Body of pancreas (tissue), 4 donors: Measurements from ENCODE around the gene TMEM117. TPM values are rescaled to one million over a fixed set of nuclear protein-coding genes. Genes with fewer than 3 reads are reported as not detected.

Experiments used
- ATAC-seq: fragments of 150-250 bp; one replicate; pipeline ENCODE4 v1.9.1; 2016
- DNase-seq, 4 donors: peaks; one replicate each; pipeline ENCODE4 v3.0.0-alpha.2; 2019
- H3K27ac ChIP-seq, 4 donors: fragments of 200-600 bp; sonication (generic); 1 replicate in 3 of 4; 2 replicates in 1 of 4; pipeline versions ENCODE4 v1.5.1 to v1.6.1; 2016 to 2019; ENCODE audit warnings: mild to moderate bottlenecking in 1 of 4, mixed read lengths in 1 of 4, moderate library complexity in 1 of 4
- H3K27me3 ChIP-seq, 2 donors: fragments of 200-600 bp; sonication (generic); one replicate each; pipeline ENCODE4 v1.6.0; 2016; ENCODE audit warnings: mild to moderate bottlenecking in 1 of 2
- H3K36me3 ChIP-seq, 2 donors: fragments of 200-600 bp; sonication (generic); replicated peaks in 1 of 2; 2 replicates each; pipeline ENCODE4 v1.5.1; 2016; ENCODE audit warnings: low read depth in 2 of 2; ENCODE audit not compliant: insufficient read depth in 1 of 2
- H3K4me1 ChIP-seq: fragments of 200-600 bp; sonication (generic); one replicate; pipeline ENCODE4 v1.6.0; 2016
- H3K4me3 ChIP-seq, 2 donors: fragments of 200-600 bp; sonication (generic); 1 replicate in 1 of 2; 2 replicates in 1 of 2; pipeline ENCODE4 v1.5.1; 2016 to 2019
- H3K9me3 ChIP-seq, 3 donors: fragments of 200-600 bp; sonication (generic); 1 replicate in 2 of 3; 2 replicates in 1 of 3; pipeline ENCODE4 v1.5.1; 2016
- CTCF ChIP-seq, 7 experiments: fragments of 450-650 bp in 4 of 7; fragments of 200-600 bp in 3 of 7; sonication (generic) in 3 of 7; IDR thresholded peaks; one replicate each; pipeline ENCODE4 v1.5.1; 2016 to 2019; ENCODE audit warnings: antibody characterized with exemption in 7 of 7
- POLR2A ChIP-seq, 3 donors: fragments of 450-650 bp; IDR thresholded peaks; one replicate each; pipeline ENCODE4 v1.6.1; 2016; ENCODE audit warnings: antibody characterized with exemption in 3 of 3, mild to moderate bottlenecking in 2 of 3
- WGBS, 2 donors: methylation state at CpG; one replicate each; pipeline ENCODE4 v1.1.5; 2017; 5-methylcytosine and 5-hydroxymethylcytosine counted together
- intact Hi-C: fragments of 100-400 bp; cut with DNase I; formaldehyde crosslinking; loops from one replicate; pipeline ENCODE4 v1.15.1; 2023
- total RNA-seq, 2 donors: library from RNA; depleted of rRNA; stranded (reverse); fragments of >200 nt; gene quantifications; one replicate each; pipeline ENCODE4 v1.1.0, GENCODE V29; 2016

Gene TMEM117
- total RNA-seq, 2 donors from 2014 or later = 19.2 to 23.4 TPM

- Histone ChIP-seq H3K4me3 (no peak overlapping the region), H3K27ac (no peak overlapping the region), H3K9me3 (peaks cover 0 to 4% (median 0%) of the 10 kb centered on the region in 3 donors), H3K36me3 (no peaks in the 10 kb centered on the region), H3K4me1 (no peaks in the 10 kb centered on the region), H3K27me3 (no peaks in the 10 kb centered on the region)
- DNase-seq (no peak), ATAC-seq (no peak)
- intact Hi-C loops = no loop called here
- TF ChIP-seq POLR2A (IDR thresholded peaks at IDR 0.05) = no peak
- no peak for TF ChIP-seq CTCF (IDR thresholded peaks at IDR 0.05)
Measured at GRCh38 chr12:44003721-44004120, 167.8 kb downstream of the TMEM117 start.

GRCh38 chr12:44015333-44015941 is 179.6 kb downstream of the TMEM117 start:
- ATAC-seq (peak; percentile 55), DNase-seq (no peak)
- no peaks in the 10 kb centered on the region for H3K9me3 ChIP-seq
- intact Hi-C loops = no loop called here
- 0% methylated on average over 3 of the region's 3 CpGs for WGBS, 2 donors
- no peaks in the 10 kb centered on the region for H3K36me3 ChIP-seq
- no peak overlapping the region for H3K4me3 ChIP-seq
- no peaks in the 10 kb centered on the region for H3K4me1 ChIP-seq
- no peak overlapping the region for H3K27ac ChIP-seq
- no peaks in the 10 kb centered on the region for H3K27me3 ChIP-seq
- TF ChIP-seq POLR2A (IDR thresholded peaks at IDR 0.05) (no peak), CTCF (IDR thresholded peaks at IDR 0.05) (peak in 6 of 7 experiments; percentile 41 to 66 (median 52))

- no peak for ATAC-seq
- H3K27me3 ChIP-seq = no peaks in the 10 kb centered on the region
- TF ChIP-seq POLR2A (IDR thresholded peaks at IDR 0.05) (no peak), CTCF (IDR thresholded peaks at IDR 0.05) (no peak)
- no peak for DNase-seq
- H3K27ac ChIP-seq = no peak overlapping the region
- intact Hi-C loops = no loop called here
- no peaks in the 10 kb centered on the region for H3K9me3 ChIP-seq
- H3K4me3 ChIP-seq = no peak overlapping the region
- no peaks in the 10 kb centered on the region for H3K4me1 ChIP-seq
- H3K36me3 ChIP-seq = no peaks in the 10 kb centered on the region
Measured at GRCh38 chr12:44017216-44017615, 181.3 kb downstream of the TMEM117 start.

- ATAC-seq (no peak), DNase-seq (no peak)
- TF ChIP-seq POLR2A (IDR thresholded peaks at IDR 0.05) = no peak
- no peak for TF ChIP-seq CTCF (IDR thresholded peaks at IDR 0.05)
- Histone ChIP-seq H3K4me1 (no peaks in the 10 kb centered on the region), H3K36me3 (no peaks in the 10 kb centered on the region), H3K27me3 (no peaks in the 10 kb centered on the region), H3K4me3 (no peak overlapping the region), H3K9me3 (no peaks in the 10 kb centered on the region), H3K27ac (no peak overlapping the region)
- 73 to 88% methylated on average over 2 of the region's 2 CpGs for WGBS, 2 donors
- intact Hi-C loops = no loop called here
Measured at GRCh38 chr12:44019118-44019517, 183.2 kb downstream of the TMEM117 start.

GRCh38 chr12:44020555-44020954 is 184.7 kb downstream of the TMEM117 start:
- no peaks in the 10 kb centered on the region for H3K9me3 ChIP-seq
- WGBS, 2 donors = 89 to 91% methylated on average over 1 of the region's 1 CpG
- H3K4me3 ChIP-seq = no peak overlapping the region
- ATAC-seq (no peak), DNase-seq (no peak)
- H3K27me3 ChIP-seq = no peaks in the 10 kb centered on the region
- no peak overlapping the region for H3K27ac ChIP-seq
- H3K36me3 ChIP-seq = no peaks in the 10 kb centered on the region
- TF ChIP-seq POLR2A (IDR thresholded peaks at IDR 0.05) (no peak), CTCF (IDR thresholded peaks at IDR 0.05) (no peak)
- no peaks in the 10 kb centered on the region for H3K4me1 ChIP-seq
- intact Hi-C loops = loop anchor here (10.0 kb wide), 1 partner anchor 904 kb away; no protein-coding TSS in a partner anchor
